ENCODE measurements around the gene PHKA2.

- no peak for TF ChIP-seq CTCF (conservative IDR thresholded peaks at IDR 0.05; ENCODE audit: low read depth, low read length)
- no peak for TF ChIP-seq EZH2phosphoT487 (IDR thresholded peaks at IDR 0.05; ENCODE audit: borderline replicate concordance, low read length)
Observed at GRCh38 chrX:18971506-18971905, 12.4 kb downstream of the PHKA2 start.

Measured in PC-3 (cell line).